Progenitor cell of endocrine pancreas (in vitro differentiated cells): Measurements from ENCODE around the gene EID2. TPM values are rescaled to one million over a fixed set of nuclear protein-coding genes. Genes with fewer than 3 reads are reported as not detected.

Source experiments
- DNase-seq: peaks from one replicate; pipeline ENCODE4 v3.0.0; 2021; ENCODE audit warnings: low spot score; ENCODE audit not compliant: unreplicated experiment
- H3K27ac Mint-ChIP-seq: 2 replicates; pipeline ENCODE4 v1.8.0; 2021; ENCODE audit warnings: mild to moderate bottlenecking, moderate library complexity, mixed read lengths
- H3K27me3 Mint-ChIP-seq: 2 replicates; pipeline ENCODE4 v1.8.0; 2021; ENCODE audit warnings: mixed read lengths
- H3K36me3 Mint-ChIP-seq: 2 replicates; pipeline ENCODE4 v1.8.0; 2022; ENCODE audit warnings: mixed read lengths; ENCODE audit not compliant: insufficient read depth
- H3K4me1 Mint-ChIP-seq: 2 replicates; pipeline ENCODE4 v1.8.0; 2021; ENCODE audit warnings: low read depth, mixed read lengths
- H3K4me3 Mint-ChIP-seq: 2 replicates; pipeline ENCODE4 v1.8.0; 2021; ENCODE audit warnings: low read depth, mild to moderate bottlenecking, moderate library complexity, mixed read lengths
- H3K9me3 Mint-ChIP-seq: 2 replicates; pipeline ENCODE4 v1.8.0; 2021; ENCODE audit warnings: low read depth, mixed read lengths
- total RNA-seq: library from RNA; stranded (reverse); gene quantifications from 2 replicates; pipeline ENCODE4 v1.2.1, GENCODE V29; 2021
- TF ChIP-seq, protein P1 (sequence below): fragments of 200-600 bp; sonication (generic); IDR thresholded peaks from one replicate; pipeline ENCODE4 v1.5.0; 2021; ENCODE audit warnings: antibody characterized with exemption, mild to moderate bottlenecking; ENCODE audit not compliant: unreplicated experiment

The EID2 gene
- total RNA-seq, 1 donor from 2014 or later = 24.1 TPM

DNA sequence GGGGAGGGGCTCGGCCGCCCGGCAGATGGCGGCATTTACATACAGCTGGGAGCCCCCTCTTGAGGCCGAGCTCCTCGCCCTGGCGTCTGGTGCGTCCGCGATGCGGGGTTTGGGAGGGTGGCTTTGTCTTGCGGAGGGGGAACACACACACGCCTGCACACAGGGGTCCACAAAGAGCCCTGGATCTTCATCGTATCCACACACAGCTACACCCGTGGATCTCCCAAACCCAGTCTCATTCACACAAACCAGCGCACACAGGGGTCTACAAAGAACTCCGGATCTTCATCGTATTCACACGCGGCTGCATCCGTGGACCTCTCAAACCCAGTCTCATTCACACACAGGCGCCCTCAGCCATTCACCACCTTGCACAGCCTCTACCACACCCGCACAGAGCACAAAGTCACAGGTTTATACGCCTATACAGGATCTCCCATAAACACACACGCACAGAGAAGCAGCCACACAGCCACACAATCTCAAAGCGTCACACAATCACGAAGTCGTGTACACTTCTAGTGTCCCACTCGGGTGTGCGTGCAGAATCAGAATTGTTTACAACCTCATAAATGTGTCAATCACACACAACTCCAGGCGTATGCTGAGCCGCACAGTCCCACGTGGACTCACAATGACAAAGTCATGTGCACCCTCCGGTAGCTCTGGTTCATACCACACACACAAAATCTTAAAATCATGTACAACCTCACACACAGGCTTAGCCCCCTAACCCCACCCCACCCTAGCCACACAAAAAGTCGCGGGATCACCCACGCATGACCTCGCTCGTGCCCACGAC is 41.8 kb downstream of the EID2 start:
- Mint-ChIP-seq H3K27me3 (peaks cover 56% of the 10 kb centered on the region), H3K36me3 (no peaks in the 10 kb centered on the region), H3K4me3 (peak overlapping the region; percentile 43), H3K27ac (peak overlapping the region; percentile 1), H3K4me1 (peaks cover 8% of the 10 kb centered on the region), H3K9me3 (no peaks in the 10 kb centered on the region)
- TF ChIP-seq, protein P1, sequence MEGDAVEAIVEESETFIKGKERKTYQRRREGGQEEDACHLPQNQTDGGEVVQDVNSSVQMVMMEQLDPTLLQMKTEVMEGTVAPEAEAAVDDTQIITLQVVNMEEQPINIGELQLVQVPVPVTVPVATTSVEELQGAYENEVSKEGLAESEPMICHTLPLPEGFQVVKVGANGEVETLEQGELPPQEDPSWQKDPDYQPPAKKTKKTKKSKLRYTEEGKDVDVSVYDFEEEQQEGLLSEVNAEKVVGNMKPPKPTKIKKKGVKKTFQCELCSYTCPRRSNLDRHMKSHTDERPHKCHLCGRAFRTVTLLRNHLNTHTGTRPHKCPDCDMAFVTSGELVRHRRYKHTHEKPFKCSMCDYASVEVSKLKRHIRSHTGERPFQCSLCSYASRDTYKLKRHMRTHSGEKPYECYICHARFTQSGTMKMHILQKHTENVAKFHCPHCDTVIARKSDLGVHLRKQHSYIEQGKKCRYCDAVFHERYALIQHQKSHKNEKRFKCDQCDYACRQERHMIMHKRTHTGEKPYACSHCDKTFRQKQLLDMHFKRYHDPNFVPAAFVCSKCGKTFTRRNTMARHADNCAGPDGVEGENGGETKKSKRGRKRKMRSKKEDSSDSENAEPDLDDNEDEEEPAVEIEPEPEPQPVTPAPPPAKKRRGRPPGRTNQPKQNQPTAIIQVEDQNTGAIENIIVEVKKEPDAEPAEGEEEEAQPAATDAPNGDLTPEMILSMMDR = peak; percentile 47
- DNase-seq = peak; percentile 37

DNA sequence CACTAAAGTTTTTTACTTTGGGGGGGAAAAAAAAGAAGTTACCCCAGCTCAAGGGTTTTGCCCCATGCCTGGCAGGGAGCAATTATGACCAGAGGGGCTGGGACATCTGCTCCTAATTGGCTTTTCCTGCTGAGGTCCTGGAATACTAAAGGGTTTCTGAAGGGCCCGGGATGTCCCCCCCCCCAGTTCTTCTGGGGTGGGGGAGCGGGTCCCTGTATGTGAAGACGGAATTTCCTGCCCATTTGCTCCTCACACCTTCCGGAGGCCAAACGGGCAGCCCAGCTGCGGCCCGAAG is 42.3 kb downstream of the EID2 start:
- TF ChIP-seq, protein P1 = no peak
- Mint-ChIP-seq H3K27me3 (peaks cover 53% of the 10 kb centered on the region), H3K4me3 (no peak overlapping the region), H3K9me3 (no peaks in the 10 kb centered on the region), H3K4me1 (peaks cover 8% of the 10 kb centered on the region), H3K27ac (no peak overlapping the region), H3K36me3 (no peaks in the 10 kb centered on the region)
- no peak for DNase-seq

DNA sequence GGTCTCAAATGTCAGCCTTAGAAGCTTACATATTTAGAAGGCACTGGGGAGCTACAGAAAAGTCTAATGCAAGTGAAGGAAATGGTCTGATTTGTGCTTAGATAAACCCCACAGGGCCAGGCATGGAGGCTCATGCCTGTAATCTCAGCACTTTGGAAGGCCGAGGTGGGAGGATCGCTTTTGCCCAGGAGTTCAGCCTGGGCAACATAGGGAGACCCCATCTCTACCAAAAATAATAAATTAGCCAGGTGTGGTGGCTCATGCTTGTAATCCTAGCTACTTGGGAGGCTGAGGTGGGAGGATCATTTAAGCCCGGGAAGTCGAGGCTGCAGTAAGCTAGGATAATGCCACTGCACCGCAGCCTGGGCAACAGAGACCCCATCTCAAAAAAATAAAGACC is 43.9 kb downstream of the EID2 start:
- H3K27ac Mint-ChIP-seq = no peak overlapping the region
- H3K4me1 Mint-ChIP-seq = peaks cover 8% of the 10 kb centered on the region
- TF ChIP-seq, protein P1 = no peak
- no peak for DNase-seq
- no peaks in the 10 kb centered on the region for H3K36me3 Mint-ChIP-seq
- no peaks in the 10 kb centered on the region for H3K9me3 Mint-ChIP-seq
- H3K4me3 Mint-ChIP-seq = no peak overlapping the region
- peaks cover 46% of the 10 kb centered on the region for H3K27me3 Mint-ChIP-seq

DNA sequence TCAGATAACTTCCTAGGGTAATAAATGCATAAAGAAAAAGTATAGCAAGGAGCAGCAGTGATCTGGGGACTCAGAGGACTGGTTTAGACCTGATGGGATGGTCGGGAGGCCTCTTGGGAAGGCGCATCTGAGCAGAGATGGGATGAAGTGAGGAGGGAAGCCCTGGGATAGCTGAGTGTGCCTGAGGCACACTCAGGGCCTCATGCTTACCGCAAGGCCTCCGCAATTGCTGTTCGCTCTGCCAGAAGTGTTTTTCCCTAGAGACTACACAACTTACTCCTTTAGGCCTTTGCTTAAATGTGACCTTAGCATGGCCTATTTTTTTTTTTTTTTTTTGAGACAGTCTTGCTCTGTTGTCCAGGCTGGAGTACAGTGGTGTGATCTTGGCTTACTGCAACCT is 45.3 kb downstream of the EID2 start:
- H3K27ac Mint-ChIP-seq = no peak overlapping the region
- H3K4me1 Mint-ChIP-seq = peaks cover 8% of the 10 kb centered on the region
- H3K27me3 Mint-ChIP-seq = peaks cover 33% of the 10 kb centered on the region
- no peaks in the 10 kb centered on the region for H3K36me3 Mint-ChIP-seq
- DNase-seq = no peak
- H3K4me3 Mint-ChIP-seq = no peak overlapping the region
- H3K9me3 Mint-ChIP-seq = no peaks in the 10 kb centered on the region
- TF ChIP-seq, protein P1 = no peak

DNA sequence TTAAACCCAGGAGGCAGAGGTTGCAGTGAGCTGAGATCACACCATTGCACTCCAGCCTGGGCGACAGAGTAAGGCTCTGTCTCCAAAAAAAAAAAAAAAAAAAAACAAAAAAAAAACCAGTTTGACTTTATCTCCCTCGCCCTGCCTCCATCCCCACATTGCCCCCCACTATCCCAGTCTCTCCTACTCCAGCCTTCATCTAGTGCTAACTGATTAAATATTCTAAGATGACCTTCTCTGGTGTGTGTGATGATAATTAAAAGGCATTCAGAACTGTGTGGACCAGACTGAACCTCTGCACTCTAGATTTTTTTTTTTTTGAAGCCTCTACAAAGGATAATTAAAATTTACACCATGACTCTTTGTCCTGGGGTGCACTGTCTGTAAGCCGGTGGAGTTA is 47.2 kb downstream of the EID2 start:
- no peaks in the 10 kb centered on the region for H3K9me3 Mint-ChIP-seq
- TF ChIP-seq, protein P1 = no peak
- peaks cover 9% of the 10 kb centered on the region for H3K36me3 Mint-ChIP-seq
- no peak for DNase-seq
- peaks cover 20% of the 10 kb centered on the region for H3K27me3 Mint-ChIP-seq
- no peak overlapping the region for H3K27ac Mint-ChIP-seq
- H3K4me3 Mint-ChIP-seq = no peak overlapping the region
- no peaks in the 10 kb centered on the region for H3K4me1 Mint-ChIP-seq
